22Rv1 (cell line): ENCODE data around the gene CHL1.

Experiments
- H3K27ac ChIP-seq: fragments of 450-650 bp; 2 replicates; pipeline ENCODE4 v1.5.1; 2017
- ZFX ChIP-seq: fragments of 450-650 bp; IDR thresholded peaks from 2 replicates; pipeline ENCODE4 v1.6.1; 2017; ENCODE audit warnings: antibody characterized with exemption, borderline replicate concordance
- TF ChIP-seq, protein P1 (sequence below): fragments of 450-650 bp; IDR thresholded peaks from 2 replicates; pipeline ENCODE4 v1.5.1; 2017; ENCODE audit warnings: mild to moderate bottlenecking

The CHL1 gene

GRCh38 chr3:248864-249520 lies 52.4 kb downstream of the CHL1 start:
- TF ChIP-seq, protein P1, sequence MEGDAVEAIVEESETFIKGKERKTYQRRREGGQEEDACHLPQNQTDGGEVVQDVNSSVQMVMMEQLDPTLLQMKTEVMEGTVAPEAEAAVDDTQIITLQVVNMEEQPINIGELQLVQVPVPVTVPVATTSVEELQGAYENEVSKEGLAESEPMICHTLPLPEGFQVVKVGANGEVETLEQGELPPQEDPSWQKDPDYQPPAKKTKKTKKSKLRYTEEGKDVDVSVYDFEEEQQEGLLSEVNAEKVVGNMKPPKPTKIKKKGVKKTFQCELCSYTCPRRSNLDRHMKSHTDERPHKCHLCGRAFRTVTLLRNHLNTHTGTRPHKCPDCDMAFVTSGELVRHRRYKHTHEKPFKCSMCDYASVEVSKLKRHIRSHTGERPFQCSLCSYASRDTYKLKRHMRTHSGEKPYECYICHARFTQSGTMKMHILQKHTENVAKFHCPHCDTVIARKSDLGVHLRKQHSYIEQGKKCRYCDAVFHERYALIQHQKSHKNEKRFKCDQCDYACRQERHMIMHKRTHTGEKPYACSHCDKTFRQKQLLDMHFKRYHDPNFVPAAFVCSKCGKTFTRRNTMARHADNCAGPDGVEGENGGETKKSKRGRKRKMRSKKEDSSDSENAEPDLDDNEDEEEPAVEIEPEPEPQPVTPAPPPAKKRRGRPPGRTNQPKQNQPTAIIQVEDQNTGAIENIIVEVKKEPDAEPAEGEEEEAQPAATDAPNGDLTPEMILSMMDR, result no peak
- TF ChIP-seq ZFX, result no peak
- no peak overlapping the region for H3K27ac ChIP-seq

GRCh38 chr3:249587-250262 lies 53.2 kb downstream of the CHL1 start:
- no peak for TF ChIP-seq ZFX
- TF ChIP-seq, protein P1, result no peak
- no peak overlapping the region for H3K27ac ChIP-seq

DNA sequence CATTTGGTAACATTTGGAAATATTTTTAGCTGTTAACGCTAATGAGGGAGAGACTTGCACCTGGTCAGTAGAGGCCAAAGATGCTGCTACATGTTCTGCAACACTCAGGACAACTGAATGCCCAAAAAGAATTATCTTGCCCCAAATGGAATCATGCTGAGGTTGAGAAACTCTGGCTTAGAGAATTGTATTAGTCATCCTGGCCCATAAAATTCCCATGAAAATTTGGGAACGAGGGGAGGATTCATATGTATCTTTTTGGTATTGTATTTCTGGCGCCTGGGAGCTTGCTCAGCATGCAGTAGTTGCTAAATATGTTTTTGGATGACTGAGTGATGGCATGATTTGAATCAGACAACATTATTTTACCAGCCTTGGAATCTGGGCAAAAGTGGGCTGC lies 59.9 kb downstream of the CHL1 start:
- TF ChIP-seq ZFX, result no peak
- TF ChIP-seq, protein P1, result no peak
- no peak overlapping the region for H3K27ac ChIP-seq

DNA sequence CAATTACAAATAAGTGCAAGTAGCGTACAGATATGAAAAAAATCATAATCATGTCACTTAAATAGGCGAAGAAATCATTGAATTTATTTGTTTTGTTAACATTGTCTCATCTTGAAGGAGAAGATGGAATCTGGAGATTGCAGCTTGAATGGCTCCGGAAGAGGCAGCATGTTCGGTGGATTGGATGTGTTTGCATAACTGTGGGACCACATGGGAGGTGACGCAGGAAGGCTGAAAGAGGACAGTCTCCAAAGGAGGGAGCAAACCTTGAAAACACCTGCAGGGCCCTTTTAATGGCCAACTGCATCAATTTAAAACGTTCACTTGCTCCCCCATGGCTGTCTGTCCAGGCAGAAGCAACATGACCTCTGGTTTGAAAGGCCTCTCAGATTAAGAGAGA lies 61.3 kb downstream of the CHL1 start:
- no peak overlapping the region for H3K27ac ChIP-seq
- TF ChIP-seq ZFX, result no peak
- TF ChIP-seq, protein P1, result no peak

DNA sequence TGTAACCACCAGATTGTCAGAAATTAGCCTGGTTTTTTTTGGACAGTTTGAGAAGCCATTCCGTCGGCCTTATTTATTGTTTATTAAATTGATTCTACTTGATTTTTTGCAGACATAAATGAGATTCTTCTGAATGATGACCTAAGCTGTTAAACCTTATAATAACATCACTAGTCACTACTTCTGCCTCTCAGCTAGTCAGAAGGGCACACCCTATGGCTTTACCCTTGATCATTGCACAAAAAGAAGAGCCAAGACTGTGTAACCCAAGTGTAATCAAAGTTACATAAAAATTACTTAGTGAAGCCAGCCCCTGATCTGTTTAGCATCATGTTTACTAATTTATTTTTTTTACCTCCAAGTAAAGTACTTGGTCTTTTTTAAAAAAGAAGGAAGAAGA lies 64.3 kb downstream of the CHL1 start:
- no peak overlapping the region for H3K27ac ChIP-seq
- TF ChIP-seq, protein P1, result no peak
- no peak for TF ChIP-seq ZFX

DNA sequence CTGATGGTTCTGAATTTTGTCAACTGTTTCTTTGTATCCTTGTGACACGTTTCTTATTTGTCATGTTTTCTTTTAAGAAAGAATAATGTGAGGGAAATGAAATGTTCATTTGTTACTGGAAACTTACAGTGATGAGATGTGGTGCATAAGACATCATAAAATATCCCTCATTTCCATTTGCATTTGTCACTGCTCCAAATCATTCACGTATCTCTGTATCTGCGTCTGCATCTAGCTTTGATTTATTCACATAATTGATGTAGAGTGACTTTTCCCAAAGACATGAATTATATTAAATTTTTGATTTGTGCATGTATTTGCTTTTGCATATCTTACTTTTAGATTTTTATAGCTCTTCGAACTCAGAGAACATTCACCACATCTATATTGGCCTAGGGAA lies 66.8 kb downstream of the CHL1 start:
- TF ChIP-seq, protein P1, result no peak
- TF ChIP-seq ZFX, result no peak
- H3K27ac ChIP-seq, result no peak overlapping the region
